ENCODE data around the gene FHIT.

DNA sequence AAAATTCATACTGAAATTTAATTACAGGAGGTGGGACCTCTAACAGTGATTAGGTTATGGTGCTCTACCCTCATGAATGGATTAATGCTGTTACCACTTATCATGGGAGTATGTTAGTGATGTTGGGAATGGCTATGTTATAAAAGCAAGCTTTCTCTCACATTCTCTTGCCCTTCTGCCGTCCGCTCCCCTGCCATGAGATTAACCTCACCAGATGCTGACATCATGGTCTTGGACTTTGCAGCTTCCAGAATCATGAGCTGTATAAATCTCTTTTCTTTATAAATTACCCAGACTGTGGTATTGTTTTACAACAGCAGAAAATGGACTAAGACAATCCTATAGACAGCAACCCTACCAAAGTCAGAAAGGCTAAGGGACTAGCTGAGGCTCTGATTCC lies 884.8 kb downstream of the FHIT start:
- TF ChIP-seq, protein P1, sequence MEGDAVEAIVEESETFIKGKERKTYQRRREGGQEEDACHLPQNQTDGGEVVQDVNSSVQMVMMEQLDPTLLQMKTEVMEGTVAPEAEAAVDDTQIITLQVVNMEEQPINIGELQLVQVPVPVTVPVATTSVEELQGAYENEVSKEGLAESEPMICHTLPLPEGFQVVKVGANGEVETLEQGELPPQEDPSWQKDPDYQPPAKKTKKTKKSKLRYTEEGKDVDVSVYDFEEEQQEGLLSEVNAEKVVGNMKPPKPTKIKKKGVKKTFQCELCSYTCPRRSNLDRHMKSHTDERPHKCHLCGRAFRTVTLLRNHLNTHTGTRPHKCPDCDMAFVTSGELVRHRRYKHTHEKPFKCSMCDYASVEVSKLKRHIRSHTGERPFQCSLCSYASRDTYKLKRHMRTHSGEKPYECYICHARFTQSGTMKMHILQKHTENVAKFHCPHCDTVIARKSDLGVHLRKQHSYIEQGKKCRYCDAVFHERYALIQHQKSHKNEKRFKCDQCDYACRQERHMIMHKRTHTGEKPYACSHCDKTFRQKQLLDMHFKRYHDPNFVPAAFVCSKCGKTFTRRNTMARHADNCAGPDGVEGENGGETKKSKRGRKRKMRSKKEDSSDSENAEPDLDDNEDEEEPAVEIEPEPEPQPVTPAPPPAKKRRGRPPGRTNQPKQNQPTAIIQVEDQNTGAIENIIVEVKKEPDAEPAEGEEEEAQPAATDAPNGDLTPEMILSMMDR (IDR thresholded peaks at IDR 0.05; ENCODE audit: low read depth, low read length, missing input control), result no peak
- TF ChIP-seq TAF1 (conservative IDR thresholded peaks at IDR 0.05), result no peak
- TF ChIP-seq, protein P2, sequence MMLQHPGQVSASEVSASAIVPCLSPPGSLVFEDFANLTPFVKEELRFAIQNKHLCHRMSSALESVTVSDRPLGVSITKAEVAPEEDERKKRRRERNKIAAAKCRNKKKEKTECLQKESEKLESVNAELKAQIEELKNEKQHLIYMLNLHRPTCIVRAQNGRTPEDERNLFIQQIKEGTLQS (IDR thresholded peaks at IDR 0.05), result no peak

All from liver (tissue), 3 donors.